GM12874 (cell line): ENCODE results near the gene VAV2.

ENCODE experiments used
- TF ChIP-seq, protein P1 (sequence below): IDR thresholded peaks from 2 replicates; pipeline ENCODE4 v1.5.1; 2011; ENCODE audit warnings: low read depth, mild to moderate bottlenecking, control low read depth, low read length, moderate library complexity; ENCODE audit not compliant: insufficient read depth

Gene VAV2

DNA sequence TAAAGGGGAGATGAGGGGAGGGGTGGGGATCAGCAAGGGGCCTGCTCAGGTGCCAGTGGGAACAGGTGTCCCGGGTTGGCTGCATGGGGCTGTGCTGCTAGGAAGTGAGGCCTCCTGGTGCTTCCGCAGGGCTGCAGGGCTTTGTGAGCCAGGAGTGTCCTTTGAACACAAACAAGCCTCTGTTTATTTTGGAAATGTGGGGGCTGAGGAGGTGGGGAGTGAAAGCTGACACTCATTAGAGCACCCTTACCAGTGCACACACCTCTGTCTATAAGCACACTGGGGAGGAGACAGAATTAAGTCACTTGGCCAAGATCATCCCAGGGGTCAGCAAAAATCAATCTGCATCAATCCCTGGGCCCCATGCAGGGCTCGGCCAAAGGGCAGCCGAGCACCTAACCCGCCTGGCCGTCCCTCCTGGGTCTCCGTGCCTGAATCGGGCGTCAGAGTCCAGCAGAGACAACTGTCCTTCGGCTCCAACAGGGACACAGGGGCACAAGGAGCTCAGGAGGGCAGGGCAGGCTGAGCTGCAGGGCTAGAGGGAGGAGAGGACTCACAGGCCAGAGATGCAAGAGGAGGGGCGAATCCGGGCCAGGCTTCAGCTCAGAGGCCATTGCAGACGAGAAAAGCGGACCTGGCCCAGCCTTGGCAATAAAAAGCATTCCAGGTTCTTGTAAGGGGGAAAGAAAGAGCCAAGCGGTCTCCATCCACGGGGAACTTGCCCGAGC is 99.8 kb downstream of the VAV2 start:
- TF ChIP-seq, protein P1, sequence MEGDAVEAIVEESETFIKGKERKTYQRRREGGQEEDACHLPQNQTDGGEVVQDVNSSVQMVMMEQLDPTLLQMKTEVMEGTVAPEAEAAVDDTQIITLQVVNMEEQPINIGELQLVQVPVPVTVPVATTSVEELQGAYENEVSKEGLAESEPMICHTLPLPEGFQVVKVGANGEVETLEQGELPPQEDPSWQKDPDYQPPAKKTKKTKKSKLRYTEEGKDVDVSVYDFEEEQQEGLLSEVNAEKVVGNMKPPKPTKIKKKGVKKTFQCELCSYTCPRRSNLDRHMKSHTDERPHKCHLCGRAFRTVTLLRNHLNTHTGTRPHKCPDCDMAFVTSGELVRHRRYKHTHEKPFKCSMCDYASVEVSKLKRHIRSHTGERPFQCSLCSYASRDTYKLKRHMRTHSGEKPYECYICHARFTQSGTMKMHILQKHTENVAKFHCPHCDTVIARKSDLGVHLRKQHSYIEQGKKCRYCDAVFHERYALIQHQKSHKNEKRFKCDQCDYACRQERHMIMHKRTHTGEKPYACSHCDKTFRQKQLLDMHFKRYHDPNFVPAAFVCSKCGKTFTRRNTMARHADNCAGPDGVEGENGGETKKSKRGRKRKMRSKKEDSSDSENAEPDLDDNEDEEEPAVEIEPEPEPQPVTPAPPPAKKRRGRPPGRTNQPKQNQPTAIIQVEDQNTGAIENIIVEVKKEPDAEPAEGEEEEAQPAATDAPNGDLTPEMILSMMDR = no peak

DNA sequence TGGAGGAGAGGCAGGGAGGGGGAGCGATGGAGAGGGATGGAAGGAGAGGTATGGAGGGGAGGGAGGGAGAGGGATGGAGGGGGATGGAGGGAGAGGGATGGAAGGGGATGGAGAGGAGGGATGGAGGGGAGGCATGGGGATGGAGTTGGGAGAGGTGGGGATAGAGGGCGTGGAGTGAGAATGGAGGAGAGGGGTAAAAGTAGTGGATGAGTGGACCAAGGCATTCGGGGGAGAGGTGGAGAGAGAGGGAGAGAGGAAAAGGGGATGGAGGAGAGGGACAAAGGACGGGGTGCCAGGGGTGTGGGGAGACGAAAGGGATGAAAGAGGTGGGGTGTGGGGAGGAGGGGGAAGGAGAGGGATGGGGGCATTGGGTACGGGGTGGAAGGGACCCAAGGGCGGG is 100.4 kb downstream of the VAV2 start:
- TF ChIP-seq, protein P1 = no peak

DNA sequence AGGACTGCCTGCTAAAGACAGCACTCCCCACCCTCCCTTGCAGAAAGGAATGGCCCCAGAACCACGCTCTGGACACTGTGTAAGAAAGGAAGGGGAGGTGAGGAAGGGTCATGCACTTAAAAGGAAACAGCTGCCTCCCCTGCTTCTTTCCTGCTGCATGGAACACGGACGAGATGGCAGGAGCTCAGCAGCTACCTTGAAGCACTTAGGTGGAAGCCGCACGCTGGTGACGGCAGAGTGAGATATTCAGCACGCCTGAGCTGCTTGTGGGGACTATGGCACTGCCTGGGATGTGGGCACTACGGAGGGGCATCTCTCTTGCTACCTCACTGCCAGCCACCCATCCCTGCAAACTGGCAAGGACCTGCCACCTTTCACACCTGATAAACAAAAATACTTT is 101.5 kb downstream of the VAV2 start:
- TF ChIP-seq, protein P1 = no peak

DNA sequence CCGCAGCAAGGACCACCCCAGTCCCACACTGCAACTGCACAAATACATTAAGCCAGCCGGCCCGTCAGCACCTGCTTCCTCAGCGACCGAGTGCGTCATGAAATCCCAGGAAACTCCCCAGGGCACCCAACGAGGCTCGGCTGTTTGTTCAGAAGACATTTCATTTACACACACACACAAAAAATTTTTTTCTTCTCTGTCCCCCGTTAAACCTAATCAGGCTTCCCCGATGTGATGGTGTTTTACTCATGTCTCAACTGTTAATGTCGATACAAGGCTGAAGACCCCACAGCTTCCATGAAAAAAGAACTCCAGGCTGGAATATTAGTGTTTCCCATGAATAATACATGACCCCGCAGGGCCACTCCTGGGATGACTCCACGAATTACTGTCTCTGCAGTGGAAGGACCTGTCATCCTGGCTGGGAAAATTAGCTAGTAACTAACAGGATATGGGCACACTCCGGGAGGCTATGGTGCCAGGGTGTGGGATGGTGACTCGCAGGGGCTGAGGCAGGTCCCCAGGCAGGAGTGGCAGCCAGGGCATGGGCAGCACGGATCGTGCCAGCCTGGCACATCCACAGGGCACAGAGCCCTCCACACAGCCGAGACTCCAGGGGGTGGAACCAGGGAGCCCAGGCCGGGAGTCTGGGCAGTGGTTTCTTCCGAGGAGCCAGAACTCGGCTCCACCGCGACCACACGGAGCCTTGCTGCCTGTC is 102.4 kb downstream of the VAV2 start:
- TF ChIP-seq, protein P1 = no peak

DNA sequence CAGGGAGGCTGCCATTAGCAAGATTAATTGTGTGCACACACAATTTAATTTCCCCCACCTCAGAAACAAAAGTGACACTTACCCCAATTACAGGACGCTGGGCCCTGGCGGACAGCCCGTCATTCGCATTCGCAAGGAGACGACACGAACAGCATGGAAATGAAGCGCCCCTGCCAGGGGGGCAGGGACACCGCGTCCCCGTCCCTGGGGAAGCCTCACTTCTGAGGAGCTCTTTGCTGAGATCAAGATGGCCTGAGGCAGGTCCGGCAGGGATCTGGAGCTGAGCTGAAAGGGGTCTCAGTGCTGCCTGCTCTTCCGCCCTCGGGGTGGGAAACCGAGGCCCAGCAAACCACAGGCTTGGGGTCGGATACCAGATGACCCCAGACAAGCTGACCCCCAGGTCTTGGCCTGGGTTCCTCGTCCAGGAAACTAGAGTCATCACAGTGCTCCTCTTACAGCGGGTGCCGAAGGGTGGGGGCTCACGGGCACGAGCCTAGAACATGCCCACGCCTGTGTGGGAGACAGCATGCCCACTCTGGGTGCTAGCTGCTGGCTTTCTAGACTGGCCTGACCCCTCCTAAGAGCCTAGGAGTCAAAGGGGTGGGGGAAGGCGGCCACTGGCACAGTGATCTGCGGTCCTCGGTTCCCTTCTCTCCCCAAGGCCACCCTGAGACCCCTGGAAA is 103.2 kb downstream of the VAV2 start:
- TF ChIP-seq, protein P1 = no peak

DNA sequence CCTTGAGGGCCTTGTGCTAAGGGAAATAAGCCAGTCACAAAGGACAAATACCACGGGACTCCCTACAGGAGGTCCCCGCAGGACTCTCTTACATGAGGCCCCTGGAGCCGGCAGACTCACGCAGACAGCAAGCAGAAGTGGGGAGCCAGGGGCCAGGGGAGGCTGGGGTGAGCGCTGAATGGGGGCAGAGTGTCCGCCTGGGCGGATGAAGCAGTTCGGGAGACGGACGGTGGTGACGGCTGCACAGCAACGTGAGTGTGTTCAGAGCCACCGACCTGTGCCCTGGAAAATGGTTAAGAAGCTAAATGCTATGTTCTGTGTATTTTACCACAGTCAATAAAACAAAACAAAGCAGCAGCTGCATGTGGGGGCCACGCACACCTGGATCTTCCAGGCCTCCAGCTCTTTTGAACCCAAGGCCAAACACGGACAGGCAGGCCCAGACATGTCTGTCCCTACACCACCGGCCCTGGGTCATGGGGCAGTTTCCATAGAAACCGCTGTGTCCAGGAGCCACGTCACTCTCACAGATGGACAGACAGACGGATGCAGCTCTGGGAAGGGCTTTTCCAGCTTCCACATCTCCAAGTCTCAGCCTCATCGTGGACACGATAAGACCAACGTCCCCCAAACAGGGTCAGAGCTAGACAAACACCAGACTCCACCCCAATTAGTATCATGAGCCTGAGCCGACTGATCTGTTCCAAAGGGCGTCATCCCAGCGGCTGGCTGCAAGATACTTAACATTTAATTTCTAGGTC is 103.9 kb downstream of the VAV2 start:
- TF ChIP-seq, protein P1 = no peak
